HUES6 (cell line): ENCODE data around the gene CTF1.

Experiments
- H3K27ac ChIP-seq: 2 replicates; pipeline ENCODE4 v1.7.0; 2013; ENCODE audit warnings: low read depth, mild to moderate bottlenecking, low read length, inconsistent platforms
- H3K27me3 ChIP-seq: 2 replicates; pipeline ENCODE4 v1.6.1; 2013; ENCODE audit warnings: low read length; ENCODE audit not compliant: control insufficient read depth, insufficient read depth
- H3K36me3 ChIP-seq: 2 replicates; pipeline ENCODE4 v1.6.1; 2013; ENCODE audit warnings: low read length; ENCODE audit not compliant: control insufficient read depth, insufficient read depth
- H3K4me1 ChIP-seq: 2 replicates; pipeline ENCODE4 v1.6.1; 2013; ENCODE audit warnings: low read length; ENCODE audit not compliant: control insufficient read depth, insufficient read depth
- H3K4me3 ChIP-seq: 2 replicates; pipeline ENCODE4 v1.5.1; 2013; ENCODE audit warnings: low read depth, low read length
- H3K9ac ChIP-seq: one replicate; pipeline ENCODE4 v1.6.1; 2013; ENCODE audit warnings: mild to moderate bottlenecking, low read length
- H3K9me3 ChIP-seq: 2 replicates; pipeline ENCODE4 v1.6.1; 2013; ENCODE audit warnings: low read depth, low read length; ENCODE audit not compliant: control insufficient read depth, insufficient read depth

Gene CTF1

DNA sequence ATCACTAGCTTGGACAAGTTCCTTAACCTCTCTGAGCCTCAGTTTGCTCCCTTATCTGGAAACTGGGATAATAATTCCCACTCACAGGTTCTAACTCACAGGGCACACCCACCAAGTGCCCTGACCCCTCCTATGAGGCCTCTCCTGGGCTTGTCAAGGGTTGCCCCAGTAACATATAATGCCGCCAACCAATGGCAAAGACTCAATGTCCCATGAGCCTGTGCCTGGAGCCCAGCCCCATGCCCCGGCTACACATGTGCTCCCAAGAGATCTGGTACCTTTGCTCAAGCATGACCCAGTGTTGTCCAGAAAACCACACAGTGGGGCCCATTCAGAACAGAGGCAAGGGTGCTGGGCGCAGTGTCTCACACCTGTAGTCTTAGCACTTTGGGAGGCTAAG, 18.4 kb downstream of the CTF1 start:
- Histone ChIP-seq H3K27ac (no peak overlapping the region), H3K27me3 (no peaks in the 10 kb centered on the region), H3K4me1 (peaks cover 10% of the 10 kb centered on the region), H3K9ac (no peak overlapping the region), H3K4me3 (no peak overlapping the region), H3K36me3 (no peaks in the 10 kb centered on the region), H3K9me3 (no peaks in the 10 kb centered on the region)

- Histone ChIP-seq H3K9ac (no peak overlapping the region), H3K27me3 (no peaks in the 10 kb centered on the region), H3K4me3 (no peak overlapping the region), H3K9me3 (no peaks in the 10 kb centered on the region), H3K4me1 (peaks cover 3% of the 10 kb centered on the region; the same call in 1 of the 2 replicates), H3K27ac (no peak overlapping the region), H3K36me3 (no peaks in the 10 kb centered on the region)
Observed at GRCh38 chr16:30918614-30919013, 22.2 kb downstream of the CTF1 start.

GRCh38 chr16:30920891-30921290, 24.5 kb downstream of the CTF1 start:
- no peaks in the 10 kb centered on the region for H3K9me3 ChIP-seq
- peaks cover 3% of the 10 kb centered on the region; the same call in 1 of the 2 replicates for H3K4me1 ChIP-seq
- H3K9ac ChIP-seq: no peak overlapping the region
- no peak overlapping the region for H3K4me3 ChIP-seq
- H3K27ac ChIP-seq: no peak overlapping the region
- H3K36me3 ChIP-seq: 0 out of 2 replicates have a peak, but pooled peaks cover 2% of the 10 kb centered on the region
- H3K27me3 ChIP-seq: no peaks in the 10 kb centered on the region

DNA sequence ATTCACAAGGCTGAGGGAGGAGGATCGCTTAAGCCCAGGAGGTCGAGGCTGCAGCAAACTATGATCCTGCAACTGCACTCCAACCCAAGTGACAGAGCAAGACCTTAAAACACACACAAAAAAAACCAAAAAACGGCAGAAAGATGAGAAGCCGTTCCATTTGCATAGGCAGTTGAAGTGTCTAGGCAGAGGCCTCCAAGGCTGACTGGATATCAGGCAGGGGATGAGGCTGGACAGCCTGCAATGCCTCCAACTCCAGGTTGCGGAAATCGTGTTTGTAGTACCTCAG, 25.0 kb downstream of the CTF1 start:
- no peaks in the 10 kb centered on the region for H3K27me3 ChIP-seq
- 0 out of 2 replicates have a peak, but pooled peaks cover 5% of the 10 kb centered on the region for H3K36me3 ChIP-seq
- peak overlapping the region; percentile 69 for H3K4me3 ChIP-seq
- H3K27ac ChIP-seq: no peak overlapping the region
- H3K4me1 ChIP-seq: peaks cover 3% of the 10 kb centered on the region; the same call in 1 of the 2 replicates
- H3K9ac ChIP-seq: no peak overlapping the region
- H3K9me3 ChIP-seq: no peaks in the 10 kb centered on the region

GRCh38 chr16:30921748-30922419, 25.5 kb downstream of the CTF1 start:
- H3K4me3 ChIP-seq: peak overlapping the region; percentile 69
- no peak overlapping the region for H3K27ac ChIP-seq
- H3K36me3 ChIP-seq: peaks cover 10% of the 10 kb centered on the region
- H3K9ac ChIP-seq: peak overlapping the region; percentile 56
- no peaks in the 10 kb centered on the region for H3K9me3 ChIP-seq
- H3K27me3 ChIP-seq: no peaks in the 10 kb centered on the region
- peaks cover 3% of the 10 kb centered on the region; the same call in 1 of the 2 replicates for H3K4me1 ChIP-seq

GRCh38 chr16:30922420-30922959, 26.1 kb downstream of the CTF1 start:
- no peaks in the 10 kb centered on the region for H3K9me3 ChIP-seq
- H3K4me3 ChIP-seq: peak overlapping the region; percentile 69
- H3K27me3 ChIP-seq: no peaks in the 10 kb centered on the region
- peaks cover 16% of the 10 kb centered on the region for H3K36me3 ChIP-seq
- peak overlapping the region; percentile 83 for H3K9ac ChIP-seq
- peak overlapping the region; percentile 58 for H3K27ac ChIP-seq
- peaks cover 6% of the 10 kb centered on the region for H3K4me1 ChIP-seq

DNA sequence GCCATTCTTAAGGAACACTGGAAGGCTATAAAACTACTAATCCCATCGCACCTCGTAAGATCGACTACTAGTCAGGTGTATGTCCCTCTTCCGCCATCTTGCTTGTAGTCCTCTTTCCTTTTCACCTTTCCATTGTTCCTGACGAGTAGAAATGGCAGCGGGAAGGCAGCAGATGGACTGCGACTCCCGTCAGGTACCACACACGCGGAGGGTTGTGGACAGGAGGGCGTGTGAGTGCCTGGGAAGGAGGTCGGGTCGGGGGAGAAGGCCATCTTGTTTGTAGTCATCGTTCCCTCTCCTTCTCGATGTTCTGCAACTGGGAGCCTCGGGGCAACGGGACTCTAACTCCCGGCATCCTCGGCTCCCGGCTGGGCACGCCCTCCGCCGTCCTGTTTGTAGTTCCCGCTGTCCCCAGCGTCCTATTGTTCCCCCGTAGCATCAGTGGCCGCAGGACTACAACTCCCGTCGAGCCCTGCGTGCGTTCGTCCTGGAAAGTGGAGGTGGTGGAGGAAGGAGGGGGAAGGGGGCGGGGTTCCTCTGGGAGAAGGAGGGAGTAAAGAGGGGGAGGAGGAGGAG, 26.6 kb downstream of the CTF1 start:
- peaks cover 7% of the 10 kb centered on the region for H3K4me1 ChIP-seq
- H3K9ac ChIP-seq: peak overlapping the region; percentile 83
- H3K4me3 ChIP-seq: peak overlapping the region; percentile 68
- H3K27ac ChIP-seq: peak overlapping the region; percentile 58
- H3K27me3 ChIP-seq: no peaks in the 10 kb centered on the region
- H3K36me3 ChIP-seq: peaks cover 16% of the 10 kb centered on the region
- no peaks in the 10 kb centered on the region for H3K9me3 ChIP-seq

DNA sequence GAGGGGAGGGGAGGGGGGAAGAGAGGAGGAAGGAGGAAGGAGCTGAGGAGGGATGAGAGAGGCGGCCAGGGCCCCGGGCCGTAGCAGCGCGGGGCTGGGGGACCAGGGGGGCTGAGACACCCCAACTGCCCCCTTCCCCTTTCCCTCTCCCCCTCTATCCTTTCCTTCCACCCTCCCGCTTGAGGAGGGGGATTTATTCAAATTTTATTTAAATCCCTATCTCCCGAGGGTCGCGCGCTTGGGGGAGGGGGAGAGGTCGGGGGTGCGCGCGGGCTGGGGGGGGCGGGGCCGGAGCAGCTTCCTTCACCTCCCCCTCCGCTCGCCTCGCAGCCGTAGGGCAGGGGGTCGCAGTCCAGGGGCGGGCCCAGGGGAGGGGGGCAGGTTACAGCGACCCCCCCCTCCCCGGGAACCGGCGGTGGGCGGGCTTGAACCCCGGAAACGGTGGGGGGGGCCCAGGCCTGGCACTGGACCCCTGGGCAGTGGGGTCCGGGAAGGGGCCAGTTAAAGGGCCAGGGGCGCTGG, 27.2 kb downstream of the CTF1 start, which contains the start of gene FBXL19:
TSS of gene FBXL19 (plus strand) at position 19 of the 522 bp plus-strand sequence. CDS start 2,183 bp downstream, outside the sequence.
- Histone ChIP-seq H3K4me3 (peak within 1 kb of the TSS; percentile 69), H3K36me3 (peaks cover 16% of the 10 kb centered on the region), H3K9me3 (no peaks in the 10 kb centered on the region), H3K4me1 (peaks cover 7% of the 10 kb centered on the region), H3K9ac (peak within 1 kb of the TSS; percentile 83), H3K27ac (peak within 1 kb of the TSS; percentile 58), H3K27me3 (no peaks in the 10 kb centered on the region)

GRCh38 chr16:30924076-30924912, 27.9 kb downstream of the CTF1 start:
- Histone ChIP-seq H3K9ac (peak overlapping the region; percentile 75), H3K9me3 (no peaks in the 10 kb centered on the region), H3K36me3 (peaks cover 23% of the 10 kb centered on the region), H3K27me3 (no peaks in the 10 kb centered on the region), H3K27ac (no peak overlapping the region), H3K4me1 (peaks cover 7% of the 10 kb centered on the region), H3K4me3 (peak overlapping the region; percentile 67)

DNA sequence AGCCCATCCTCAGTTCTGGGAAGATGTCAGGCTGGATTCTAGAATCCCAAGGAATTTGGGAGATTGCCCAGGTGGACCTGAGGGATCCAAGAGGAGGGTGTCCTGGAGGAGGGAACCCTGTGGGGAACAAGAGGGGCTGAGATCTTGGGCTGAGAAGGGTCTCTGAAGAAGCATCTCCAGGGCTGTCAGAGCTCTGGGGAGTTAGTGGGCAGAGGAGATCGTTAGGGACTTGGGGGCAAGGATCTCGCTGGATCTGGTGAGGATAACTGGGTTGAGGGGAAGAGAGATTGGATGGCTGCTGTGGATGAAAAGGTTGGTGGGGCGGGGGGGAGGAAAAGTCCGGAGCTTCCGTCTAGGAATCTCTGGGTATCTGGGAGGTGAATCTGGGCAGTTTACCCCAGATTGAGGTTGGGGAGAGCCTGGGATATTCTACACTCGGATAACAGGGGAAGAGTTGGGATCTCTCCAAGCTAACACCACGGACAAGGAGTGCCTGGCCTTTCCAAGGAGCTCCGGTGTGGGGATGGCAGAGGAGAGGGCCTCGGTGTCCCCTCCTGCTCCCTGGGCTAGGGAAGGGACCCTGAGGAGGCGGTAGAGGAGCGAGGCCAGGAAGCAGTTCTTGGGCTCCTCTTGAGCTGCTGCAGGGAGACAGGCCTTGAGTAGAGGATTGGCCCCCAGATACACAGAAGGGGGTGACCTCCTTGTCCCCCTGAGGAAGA, 28.7 kb downstream of the CTF1 start:
- Histone ChIP-seq H3K27me3 (no peaks in the 10 kb centered on the region), H3K4me1 (peaks cover 7% of the 10 kb centered on the region), H3K27ac (no peak overlapping the region), H3K4me3 (peak overlapping the region; percentile 67), H3K9me3 (no peaks in the 10 kb centered on the region), H3K36me3 (peaks cover 29% of the 10 kb centered on the region), H3K9ac (peak overlapping the region; percentile 43)
